B cell (primary cell): Measurements from ENCODE around the gene BAG3. TPM values are rescaled to one million over a fixed set of nuclear protein-coding genes. Genes with fewer than 3 reads are reported as not detected.
A peak's percentile ranks its signal among the peaks of the same experiment; 100 is the strongest.

Experiments used
- ATAC-seq: fragments of 200-7000 bp; cut with Tn5 transposase; one replicate; pipeline ENCODE4 v1.10.0; 2021; ENCODE audit warnings: low read depth, mild to moderate bottlenecking, moderate number of reproducible peaks, moderate library complexity
- CTCF ChIA-PET: fragments of 350-600 bp; sonication (Branson Sonifier 250); formaldehyde crosslinking; loops from one replicate; lab custom pipeline; 2021; ENCODE audit warnings: antibody characterized with exemption, inconsistent platforms; lab: Charles Lee
- POLR2A ChIA-PET: fragments of 350-600 bp; sonication (Branson Sonifier 250); formaldehyde crosslinking; loops from one replicate; lab custom pipeline; 2021; ENCODE audit warnings: antibody characterized with exemption; lab: Charles Lee
- DNase-seq: peaks from one replicate; pipeline ENCODE4 v3.0.0; 2013
- H2AFZ ChIP-seq: 2 replicates; pipeline ENCODE4 v1.6.1; 2012; ENCODE audit warnings: mild to moderate bottlenecking, low read depth, low read length; ENCODE audit not compliant: insufficient read depth, poor library complexity, severe bottlenecking
- H3K27ac ChIP-seq, 2 donors: 1 replicate in 1 of 2; 2 replicates in 1 of 2; pipeline ENCODE4 v1.5.1; 2012 to 2013; ENCODE audit warnings: low read length in 2 of 2, mild to moderate bottlenecking in 2 of 2, moderate library complexity in 1 of 2
- H3K27me3 ChIP-seq, 4 experiments: fragments of 200-600 bp in 1 of 4; sonication (generic) in 1 of 4; replicated peaks in 1 of 4; 1 replicate in 2 of 4; 2 replicates in 2 of 4; pipeline versions ENCODE4 v1.6.1 to v1.7.0; 2013 to 2016; ENCODE audit warnings: low read length in 3 of 4, mild to moderate bottlenecking in 2 of 4, mixed read lengths in 1 of 4, moderate library complexity in 1 of 4; ENCODE audit not compliant: insufficient read depth in 4 of 4, control insufficient read depth in 3 of 4; ENCODE audit errors: control extremely low read depth in 1 of 4
- H3K36me3 ChIP-seq, 2 experiments: replicated peaks in 1 of 2; 1 replicate in 1 of 2; 2 replicates in 1 of 2; pipeline versions ENCODE4 v1.6.1 to v1.7.1; 2013; ENCODE audit warnings: low read length in 1 of 2; ENCODE audit not compliant: insufficient read depth in 2 of 2, control insufficient read depth in 1 of 2; ENCODE audit errors: control extremely low read depth in 1 of 2, extremely low read depth in 1 of 2
- H3K4me1 ChIP-seq, 2 donors: fragments of 200-600 bp in 1 of 2; sonication (generic) in 1 of 2; 1 replicate in 1 of 2; 2 replicates in 1 of 2; pipeline versions ENCODE4 v1.5.1 to v1.6.1; 2013 to 2017; ENCODE audit warnings: low read length in 2 of 2; ENCODE audit not compliant: control insufficient read depth in 2 of 2, insufficient read depth in 2 of 2
- H3K4me2 ChIP-seq: replicated peaks from 2 replicates; pipeline ENCODE3; 2012; ENCODE audit warnings: mild to moderate bottlenecking, low read depth, low read length; ENCODE audit not compliant: poor library complexity, severe bottlenecking
- H3K4me3 ChIP-seq, 5 experiments: fragments of 200-600 bp in 1 of 5; sonication (generic) in 1 of 5; 1 replicate in 3 of 5; 2 replicates in 2 of 5; pipeline versions ENCODE4 v1.5.1 to v1.7.0; 2011 to 2016; ENCODE audit warnings: low read length in 4 of 5, mild to moderate bottlenecking in 4 of 5, low read depth in 2 of 5, control low read depth in 1 of 5, moderate library complexity in 1 of 5; ENCODE audit not compliant: insufficient read depth in 1 of 5; ENCODE audit errors: control extremely low read depth in 1 of 5, extremely low read depth in 1 of 5
- H3K79me2 ChIP-seq: fragments of 200-600 bp; sonication (generic); one replicate; pipeline ENCODE4 v1.6.0; 2016; ENCODE audit warnings: low read length; ENCODE audit not compliant: control insufficient read depth, insufficient read depth
- H3K9ac ChIP-seq: fragments of 200-600 bp; sonication (generic); 2 replicates; pipeline ENCODE4 v1.6.1; 2017; ENCODE audit warnings: mild to moderate bottlenecking, low read length, moderate library complexity
- H3K9me3 ChIP-seq, 3 donors: one replicate each; pipeline versions ENCODE4 v1.6.1 to v1.7.1; 2013; ENCODE audit warnings: low read length in 2 of 3; ENCODE audit not compliant: control insufficient read depth in 2 of 3, insufficient read depth in 1 of 3; ENCODE audit errors: control extremely low read depth in 1 of 3
- H4K20me1 ChIP-seq: 2 replicates; pipeline ENCODE4 v1.6.0; 2012; ENCODE audit warnings: mild to moderate bottlenecking, low read length; ENCODE audit not compliant: insufficient read depth, control insufficient read depth, poor library complexity, severe bottlenecking
- H3K27ac Mint-ChIP-seq: one replicate; pipeline ENCODE4 v1.8.0; 2021; ENCODE audit warnings: mixed read lengths
- H3K27me3 Mint-ChIP-seq: one replicate; pipeline ENCODE4 v1.8.0; 2021; ENCODE audit warnings: mixed read lengths
- H3K4me1 Mint-ChIP-seq: one replicate; pipeline ENCODE4 v1.8.0; 2021; ENCODE audit warnings: mixed read lengths
- H3K4me3 Mint-ChIP-seq: one replicate; pipeline ENCODE4 v1.8.0; 2021; ENCODE audit warnings: mixed read lengths
- H3K9me3 Mint-ChIP-seq: one replicate; pipeline ENCODE4 v1.8.0; 2022; ENCODE audit warnings: mixed read lengths; ENCODE audit not compliant: insufficient read depth
- CTCF ChIP-seq: fragments of 200-600 bp; IDR thresholded peaks from one replicate; pipeline ENCODE4 v1.8.0; 2022; ENCODE audit warnings: antibody characterized with exemption, mild to moderate bottlenecking
- EZH2 ChIP-seq: IDR thresholded peaks from 2 replicates; pipeline ENCODE4 v1.6.1; 2012; ENCODE audit warnings: borderline replicate concordance, low read depth, mild to moderate bottlenecking, moderate library complexity, low read length; ENCODE audit not compliant: insufficient read depth, poor library complexity, severe bottlenecking
- WGBS: methylation state at CpG from one replicate; pipeline ENCODE4 v1.1.5; 2013; ENCODE audit warnings: missing lambda C conversion rate; ENCODE audit not compliant: insufficient coverage; 5-methylcytosine and 5-hydroxymethylcytosine counted together
- intact Hi-C: fragments of 100-400 bp; cut with micrococcal nuclease; formaldehyde crosslinking; loops from one replicate; pipeline ENCODE4 v1.10.0; 2022
- polyA plus RNA-seq: library from polyadenylated mRNA; depleted of rRNA; stranded (reverse); fragments of >200 nt; gene quantifications from 2 replicates; pipeline ENCODE4 v1.2.3, GENCODE V29; 2012
- total RNA-seq, 2 donors: library from RNA; stranded (reverse); fragments of 120-200 nt in 1 of 2; gene quantifications; 1 replicate in 1 of 2; 2 replicates in 1 of 2; pipeline versions ENCODE4 v1.2.3 to v1.2.4, GENCODE V29; 2013 to 2022

BAG3 gene
- total and polyA plus RNA-seq, 2 donors (not counting 1 experiment from before 2014, with no cell fraction given) = 3.9 to 7.4 TPM

GRCh38 chr10:119703903-119704508 lies 52.8 kb downstream of the BAG3 start:
- WGBS = no CpG with 5 or more reads among the region's 9 CpGs
- H3K4me3 ChIP-seq = peak overlapping the region in 3 of 5 experiments; percentile 18 to 46 (median 42)
- H3K4me1 Mint-ChIP-seq = peaks cover 82% of the 10 kb centered on the region
- H3K27me3 ChIP-seq = no peaks in the 10 kb centered on the region
- peak overlapping the region; percentile 50 for H3K9ac ChIP-seq
- TF ChIP-seq CTCF (no peak), EZH2 (no peak)
- peaks cover 14% of the 10 kb centered on the region for H3K79me2 ChIP-seq
- no peak overlapping the region for H2AFZ ChIP-seq
- peak overlapping the region; percentile 94 for H3K27ac ChIP-seq
- H3K9me3 Mint-ChIP-seq = peaks cover 14% of the 10 kb centered on the region
- peak; percentile 80 for DNase-seq
- peak overlapping the region; percentile 90 for H3K4me3 Mint-ChIP-seq
- peaks cover 94 to 99% of the 10 kb centered on the region in 2 donors for H3K4me1 ChIP-seq
- POLR2A ChIA-PET = interaction anchor here (0.6 to 4.4 kb wide), 7 partner anchors 9 to 110 kb away, joined by 3 to 65 read pairs (median 8); partner anchors contain the start of gene INPP5F
- CTCF ChIA-PET = interaction anchor here (0.7 to 6.9 kb wide), 9 partner anchors 8 to 505 kb away, joined by 3 to 80 read pairs (median 7); partner anchors contain the start of gene INPP5F
- H3K27ac Mint-ChIP-seq = peak overlapping the region; percentile 98
- peaks cover 0 to 19% (median 13%) of the 10 kb centered on the region in 3 donors for H3K9me3 ChIP-seq
- no peaks in the 10 kb centered on the region for H3K27me3 Mint-ChIP-seq
- H4K20me1 ChIP-seq = no peaks in the 10 kb centered on the region
- no peaks in the 10 kb centered on the region for H3K36me3 ChIP-seq
- ATAC-seq = peak; percentile 37
- intact Hi-C loops = loop anchor here (1.0 kb wide), 1 partner anchor 107 kb away; no protein-coding TSS in a partner anchor
- peak overlapping the region; percentile 66 for H3K4me2 ChIP-seq

GRCh38 chr10:119705434-119705831 lies 54.3 kb downstream of the BAG3 start:
- DNase-seq (peak; percentile 62), ATAC-seq (peak; percentile 13)
- ChIA-PET POLR2A (interaction anchor here (0.8 to 4.4 kb wide), 6 partner anchors 9 to 44 kb away, joined by 3 to 65 read pairs (median 8); partner anchors contain the start of gene INPP5F), CTCF (interaction anchor here (0.8 to 6.9 kb wide), 4 partner anchors 16 to 45 kb away, joined by 4 to 80 read pairs (median 19); partner anchors contain the start of gene INPP5F)
- peaks cover 81% of the 10 kb centered on the region for H3K4me1 Mint-ChIP-seq
- peak overlapping the region; percentile 90 for H3K4me3 Mint-ChIP-seq
- H3K27ac ChIP-seq = peak overlapping the region; percentile 94
- intact Hi-C loops = loop anchor here (1.0 to 5.0 kb wide), 3 partner anchors 19 to 167 kb away; partner anchors contain the start of gene MCMBP
- peaks cover 14% of the 10 kb centered on the region for H3K9me3 Mint-ChIP-seq
- H3K36me3 ChIP-seq = no peaks in the 10 kb centered on the region
- peaks cover 18% of the 10 kb centered on the region for H3K79me2 ChIP-seq
- H3K9me3 ChIP-seq = peaks cover 0 to 19% (median 13%) of the 10 kb centered on the region in 3 donors
- H4K20me1 ChIP-seq = no peaks in the 10 kb centered on the region
- TF ChIP-seq EZH2 (no peak), CTCF (no peak)
- H3K27ac Mint-ChIP-seq = peak overlapping the region; percentile 98
- H3K9ac ChIP-seq = peak overlapping the region; percentile 50
- WGBS = 14% methylated on average over 2 of the region's 3 CpGs
- H3K4me3 ChIP-seq = peak overlapping the region in 3 of 5 experiments; percentile 18 to 46 (median 42)
- H2AFZ ChIP-seq = peak overlapping the region; percentile 38
- H3K4me1 ChIP-seq = peaks cover 93 to 97% of the 10 kb centered on the region in 2 donors
- H3K27me3 ChIP-seq = no peaks in the 10 kb centered on the region
- H3K27me3 Mint-ChIP-seq = no peaks in the 10 kb centered on the region
- H3K4me2 ChIP-seq = peak overlapping the region; percentile 66
